Esophagus muscularis mucosa (tissue), 3 donors: ENCODE results near the gene VPS13D.

Experiments
- POLR2A ChIP-seq: fragments of 450-650 bp; IDR thresholded peaks from one replicate; pipeline ENCODE4 v1.6.1; 2017; ENCODE audit warnings: antibody characterized with exemption, moderate library complexity, mild to moderate bottlenecking, low read depth
- TF ChIP-seq, protein P1 (sequence below), 3 experiments: fragments of 200-600 bp in 2 of 3; fragments of 450-650 bp in 1 of 3; sonication (generic) in 2 of 3; IDR thresholded peaks; one replicate each; pipeline ENCODE4 v1.5.1; 2017 to 2019; ENCODE audit warnings: antibody characterized with exemption in 3 of 3, mild to moderate bottlenecking in 2 of 3, moderate library complexity in 1 of 3

GRCh38 chr1:12191242-12192032, 38.4 kb upstream of the VPS13D start:
- TF ChIP-seq, protein P1, sequence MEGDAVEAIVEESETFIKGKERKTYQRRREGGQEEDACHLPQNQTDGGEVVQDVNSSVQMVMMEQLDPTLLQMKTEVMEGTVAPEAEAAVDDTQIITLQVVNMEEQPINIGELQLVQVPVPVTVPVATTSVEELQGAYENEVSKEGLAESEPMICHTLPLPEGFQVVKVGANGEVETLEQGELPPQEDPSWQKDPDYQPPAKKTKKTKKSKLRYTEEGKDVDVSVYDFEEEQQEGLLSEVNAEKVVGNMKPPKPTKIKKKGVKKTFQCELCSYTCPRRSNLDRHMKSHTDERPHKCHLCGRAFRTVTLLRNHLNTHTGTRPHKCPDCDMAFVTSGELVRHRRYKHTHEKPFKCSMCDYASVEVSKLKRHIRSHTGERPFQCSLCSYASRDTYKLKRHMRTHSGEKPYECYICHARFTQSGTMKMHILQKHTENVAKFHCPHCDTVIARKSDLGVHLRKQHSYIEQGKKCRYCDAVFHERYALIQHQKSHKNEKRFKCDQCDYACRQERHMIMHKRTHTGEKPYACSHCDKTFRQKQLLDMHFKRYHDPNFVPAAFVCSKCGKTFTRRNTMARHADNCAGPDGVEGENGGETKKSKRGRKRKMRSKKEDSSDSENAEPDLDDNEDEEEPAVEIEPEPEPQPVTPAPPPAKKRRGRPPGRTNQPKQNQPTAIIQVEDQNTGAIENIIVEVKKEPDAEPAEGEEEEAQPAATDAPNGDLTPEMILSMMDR (IDR thresholded peaks at IDR 0.05): no peak
- TF ChIP-seq POLR2A: no peak
